MV-4-11 (cell line): ENCODE data around the gene EPB42.
"Not testable (repeated sequence)": the region's sequence is repeated elsewhere in the genome, so short reads cannot be mapped to it uniquely, and the experiment has no call there.

Source experiments
- DNase-seq: peaks from one replicate; lab custom pipeline; 2025; lab: John Stamatoyannopoulos, UW

EPB42 gene

GRCh38 chr15:43212299-43212698 lies 8.5 kb downstream of the EPB42 start:
- DNase-seq = no peak

- DNase-seq = no peak
Observed at GRCh38 chr15:43211224-43211735, 9.5 kb downstream of the EPB42 start.

- DNase-seq = no peak
Observed at GRCh38 chr15:43210807-43211206, 10.0 kb downstream of the EPB42 start.

GRCh38 chr15:43210172-43210745 lies 10.6 kb downstream of the EPB42 start:
- no peak for DNase-seq

GRCh38 chr15:43209059-43209824 lies 11.6 kb downstream of the EPB42 start:
- peak; percentile 20 for DNase-seq

GRCh38 chr15:43208052-43209002 lies 12.5 kb downstream of the EPB42 start:
- DNase-seq = no peak

- DNase-seq = no peak
Observed at GRCh38 chr15:43207024-43207423, 13.8 kb downstream of the EPB42 start.

GRCh38 chr15:43206054-43206453 lies 14.8 kb downstream of the EPB42 start:
- DNase-seq = no peak

- DNase-seq = peak; percentile 34
Observed at GRCh38 chr15:43204016-43204901, 16.6 kb downstream of the EPB42 start.

- no peak for DNase-seq
Observed at GRCh38 chr15:43199945-43200488, 20.8 kb downstream of the EPB42 start.

- no peak for DNase-seq
Observed at GRCh38 chr15:43198992-43199391, 21.8 kb downstream of the EPB42 start.

- DNase-seq = not testable (repeated sequence)
Observed at GRCh38 chr15:43198556-43198955, 22.3 kb downstream of the EPB42 start.

- not testable (repeated sequence) for DNase-seq
Observed at GRCh38 chr15:43197773-43198172, 23.0 kb downstream of the EPB42 start.

GRCh38 chr15:43196760-43197548 lies 23.9 kb downstream of the EPB42 start:
- no peak for DNase-seq

- DNase-seq = no peak
Observed at GRCh38 chr15:43194795-43195194, 26.0 kb downstream of the EPB42 start.

GRCh38 chr15:43193710-43194109 lies 27.1 kb downstream of the EPB42 start:
- no peak for DNase-seq

GRCh38 chr15:43190178-43190577 lies 30.6 kb downstream of the EPB42 start:
- no peak for DNase-seq

- DNase-seq = no peak
Observed at GRCh38 chr15:43189296-43189695, 31.5 kb downstream of the EPB42 start.

GRCh38 chr15:43187544-43188155 lies 33.2 kb downstream of the EPB42 start:
- DNase-seq = peak; percentile 69

GRCh38 chr15:43186003-43186353 lies 34.8 kb downstream of the EPB42 start:
- DNase-seq = no peak
